B cell (primary cell): ENCODE results near the gene EPB41L4B.

ENCODE experiments used
- EZH2 ChIP-seq: IDR thresholded peaks from 2 replicates; pipeline ENCODE4 v1.6.1; 2012; ENCODE audit warnings: borderline replicate concordance, low read depth, mild to moderate bottlenecking, moderate library complexity, low read length; ENCODE audit not compliant: insufficient read depth, poor library complexity, severe bottlenecking
- TF ChIP-seq, protein P1 (sequence below): fragments of 200-600 bp; IDR thresholded peaks from one replicate; pipeline ENCODE4 v1.8.0; 2022; ENCODE audit warnings: antibody characterized with exemption, mild to moderate bottlenecking

DNA sequence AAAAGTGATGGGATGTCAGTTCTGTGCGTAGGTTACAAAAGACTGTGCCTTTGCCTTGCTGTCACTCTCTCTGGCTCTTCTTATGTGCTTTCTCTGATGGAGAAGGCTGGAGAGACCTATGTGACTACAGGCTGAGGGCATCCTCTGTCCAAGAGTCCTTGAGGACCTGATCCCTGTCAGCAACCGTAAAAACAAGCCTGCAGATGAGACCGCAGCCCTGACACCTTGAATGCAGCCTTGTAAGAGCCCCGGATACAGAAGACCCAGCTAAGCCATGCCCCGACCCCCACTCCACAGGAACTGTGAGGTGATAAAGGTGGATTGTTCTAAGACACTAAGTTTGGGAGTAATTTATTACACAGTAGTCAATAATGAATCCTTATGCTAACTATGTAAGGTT lies 121.2 kb downstream of the EPB41L4B start:
- TF ChIP-seq, protein P1, sequence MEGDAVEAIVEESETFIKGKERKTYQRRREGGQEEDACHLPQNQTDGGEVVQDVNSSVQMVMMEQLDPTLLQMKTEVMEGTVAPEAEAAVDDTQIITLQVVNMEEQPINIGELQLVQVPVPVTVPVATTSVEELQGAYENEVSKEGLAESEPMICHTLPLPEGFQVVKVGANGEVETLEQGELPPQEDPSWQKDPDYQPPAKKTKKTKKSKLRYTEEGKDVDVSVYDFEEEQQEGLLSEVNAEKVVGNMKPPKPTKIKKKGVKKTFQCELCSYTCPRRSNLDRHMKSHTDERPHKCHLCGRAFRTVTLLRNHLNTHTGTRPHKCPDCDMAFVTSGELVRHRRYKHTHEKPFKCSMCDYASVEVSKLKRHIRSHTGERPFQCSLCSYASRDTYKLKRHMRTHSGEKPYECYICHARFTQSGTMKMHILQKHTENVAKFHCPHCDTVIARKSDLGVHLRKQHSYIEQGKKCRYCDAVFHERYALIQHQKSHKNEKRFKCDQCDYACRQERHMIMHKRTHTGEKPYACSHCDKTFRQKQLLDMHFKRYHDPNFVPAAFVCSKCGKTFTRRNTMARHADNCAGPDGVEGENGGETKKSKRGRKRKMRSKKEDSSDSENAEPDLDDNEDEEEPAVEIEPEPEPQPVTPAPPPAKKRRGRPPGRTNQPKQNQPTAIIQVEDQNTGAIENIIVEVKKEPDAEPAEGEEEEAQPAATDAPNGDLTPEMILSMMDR, result no peak
- TF ChIP-seq EZH2, result no peak
